Caco-2 (cell line): ENCODE results near the gene FOXN3. TPM values are rescaled to one million over a fixed set of nuclear protein-coding genes. Genes with fewer than 3 reads are reported as not detected.

Experiments used
- BruUV-seq: library from RNA; stranded (reverse); fragments of 400-500 nt; replicated peaks from 2 replicates; lab custom pipeline; 2021; lab: Mats Ljungman, UMichigan
- CTCF ChIA-PET: fragments of 300-600 bp; sonication (Branson Sonifier 250); formaldehyde crosslinking; loops from one replicate; lab custom pipeline; 2022; ENCODE audit warnings: antibody characterized with exemption; lab: Charles Lee
- POLR2A ChIA-PET: fragments of 300-600 bp; sonication (Branson Sonifier 250); formaldehyde crosslinking; loops from one replicate; lab custom pipeline; 2022; ENCODE audit warnings: antibody characterized with exemption; lab: Charles Lee
- DNase-seq, 2 experiments: peaks; one replicate each; pipeline versions ENCODE4 v3.0.0 to v3.0.0-alpha.2; 2020 to 2022
- H3K27me3 ChIP-seq: replicated peaks from 2 replicates; pipeline ENCODE4 v1.6.0; 2011; ENCODE audit warnings: low read length; ENCODE audit not compliant: control insufficient read depth, insufficient read depth
- H3K36me3 ChIP-seq: 2 replicates; pipeline ENCODE4 v1.5.1; 2011; ENCODE audit warnings: low read length; ENCODE audit not compliant: control insufficient read depth, insufficient read depth
- H3K4me1 ChIP-seq: fragments of 250-450 bp; sonication (Bioruptor Pico); 2 replicates; pipeline ENCODE4 v1.5.1; 2020; ENCODE audit warnings: mild to moderate bottlenecking
- H3K4me3 ChIP-seq: 2 replicates; pipeline ENCODE4 v1.5.1; 2011; ENCODE audit warnings: low read depth, mild to moderate bottlenecking, control low read depth, low read length
- H3K9me3 ChIP-seq: fragments of 250-450 bp; sonication (Bioruptor Pico); 2 replicates; pipeline ENCODE4 v1.5.1; 2020; ENCODE audit warnings: mild to moderate bottlenecking, moderate library complexity
- H3K27ac Mint-ChIP-seq: one replicate; pipeline ENCODE4 v1.8.0; 2022; ENCODE audit warnings: mixed read lengths; ENCODE audit not compliant: unreplicated experiment
- H3K27me3 Mint-ChIP-seq: one replicate; pipeline ENCODE4 v1.8.0; 2022; ENCODE audit warnings: mixed read lengths; ENCODE audit not compliant: insufficient read depth, unreplicated experiment
- H3K36me3 Mint-ChIP-seq: one replicate; pipeline ENCODE4 v1.8.0; 2022; ENCODE audit warnings: mild to moderate bottlenecking, mixed read lengths; ENCODE audit not compliant: insufficient read depth, unreplicated experiment
- H3K4me1 Mint-ChIP-seq: one replicate; pipeline ENCODE4 v1.8.0; 2022; ENCODE audit warnings: low read depth, mixed read lengths; ENCODE audit not compliant: unreplicated experiment
- H3K4me3 Mint-ChIP-seq: one replicate; pipeline ENCODE4 v1.8.0; 2022; ENCODE audit warnings: mild to moderate bottlenecking, moderate library complexity, mixed read lengths; ENCODE audit not compliant: unreplicated experiment
- H3K9me3 Mint-ChIP-seq: one replicate; pipeline ENCODE4 v1.8.0; 2022; ENCODE audit warnings: mixed read lengths; ENCODE audit not compliant: unreplicated experiment
- CTCF ChIP-seq, 2 experiments: fragments of 200-600 bp in 1 of 2; IDR thresholded peaks; 1 replicate in 1 of 2; 2 replicates in 1 of 2; pipeline versions ENCODE4 v1.5.1 to v1.8.0; 2011 to 2022; ENCODE audit warnings: antibody characterized with exemption in 1 of 2, control low read depth in 1 of 2, inconsistent platforms in 1 of 2, low read depth in 1 of 2, low read length in 1 of 2, mild to moderate bottlenecking in 1 of 2, moderate library complexity in 1 of 2; ENCODE audit not compliant: insufficient read depth in 1 of 2, severe bottlenecking in 1 of 2, unreplicated experiment in 1 of 2
- intact Hi-C: fragments of 100-400 bp; cut with micrococcal nuclease; formaldehyde crosslinking; loops from one replicate; pipeline ENCODE4 v1.10.0; 2022; ENCODE audit not compliant: unreplicated experiment
- total RNA-seq: library from RNA; stranded (reverse); gene quantifications from 2 replicates; pipeline ENCODE4 v1.2.3, GENCODE V29; 2022

FOXN3 gene
- total RNA-seq, 1 experiment from 2014 or later: 20.6 TPM

DNA sequence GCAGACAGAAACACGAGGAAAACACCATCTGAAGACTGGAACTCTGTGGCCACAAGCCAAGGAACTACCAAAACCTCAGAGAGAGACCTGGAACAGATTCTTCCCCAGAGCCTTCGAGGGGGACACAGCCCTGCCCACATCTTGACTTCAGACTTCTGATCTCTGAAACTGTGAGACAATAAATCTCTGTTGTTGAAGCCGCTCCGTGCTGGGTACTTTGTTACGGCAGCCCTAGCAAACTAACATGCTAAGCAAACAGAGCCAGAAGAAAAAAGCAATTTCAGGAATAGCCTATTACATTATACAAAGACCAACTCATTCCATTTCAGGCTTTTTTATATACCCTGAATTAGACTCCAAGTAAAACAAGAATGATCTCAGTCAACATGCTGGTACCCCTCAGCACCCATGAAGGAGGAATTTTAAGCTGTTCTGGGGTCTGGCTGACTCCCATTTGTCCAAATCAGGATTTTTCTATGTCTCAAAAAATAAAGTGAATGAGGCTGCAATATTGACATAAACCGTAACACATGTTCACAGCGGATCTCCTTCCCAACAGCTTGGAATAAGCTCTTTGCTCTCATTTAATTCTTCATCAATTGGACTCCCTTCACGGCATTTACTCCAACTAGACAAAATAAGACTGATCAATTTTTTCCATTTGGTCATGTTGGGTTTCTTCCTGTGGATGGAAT, 190.1 kb downstream of the FOXN3 start:
- H3K36me3 ChIP-seq: no peaks in the 10 kb centered on the region
- H3K4me3 ChIP-seq: no peak overlapping the region
- intact Hi-C loops: no loop called here
- H3K27me3 ChIP-seq: no peaks in the 10 kb centered on the region
- CTCF ChIA-PET: no interaction called here
- H3K36me3 Mint-ChIP-seq: no peaks in the 10 kb centered on the region
- H3K4me1 ChIP-seq: no peaks in the 10 kb centered on the region
- H3K27ac Mint-ChIP-seq: no peak overlapping the region
- no peak overlapping the region for H3K4me3 Mint-ChIP-seq
- POLR2A ChIA-PET: no interaction called here
- BruUV-seq: no TSS peak
- no peak for DNase-seq
- no peaks in the 10 kb centered on the region for H3K4me1 Mint-ChIP-seq
- no peaks in the 10 kb centered on the region for H3K9me3 Mint-ChIP-seq
- no peaks in the 10 kb centered on the region for H3K9me3 ChIP-seq
- H3K27me3 Mint-ChIP-seq: no peaks in the 10 kb centered on the region
- TF ChIP-seq CTCF (IDR thresholded peaks at IDR 0.05; ENCODE audit: insufficient read depth in 1 of 2, low read depth in 1 of 2, low read length in 1 of 2, severe bottlenecking in 1 of 2, unreplicated experiment in 1 of 2): no peak

DNA sequence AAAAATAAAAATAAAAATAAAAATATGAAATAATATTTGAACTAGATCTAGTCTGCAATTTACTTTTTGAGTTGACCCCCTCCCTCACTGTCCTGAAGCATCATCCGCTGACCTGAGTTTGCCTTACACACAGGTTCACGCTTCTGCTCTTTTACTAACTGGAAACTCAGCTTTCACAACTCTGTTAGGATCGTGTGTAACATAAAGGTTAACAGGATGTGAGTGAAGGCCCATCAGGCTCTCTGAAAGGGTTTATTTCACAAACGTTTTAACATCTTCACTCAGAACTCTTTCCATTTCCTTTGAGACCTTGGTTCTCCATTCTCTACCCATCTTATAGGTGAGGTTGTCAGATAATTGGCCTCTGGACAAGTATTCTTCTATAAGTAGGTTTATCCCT, 191.4 kb downstream of the FOXN3 start:
- no peaks in the 10 kb centered on the region for H3K36me3 Mint-ChIP-seq
- H3K9me3 Mint-ChIP-seq: no peaks in the 10 kb centered on the region
- ChIA-PET CTCF (no interaction called here), POLR2A (no interaction called here)
- no TSS peak for BruUV-seq
- Histone ChIP-seq H3K27me3 (no peaks in the 10 kb centered on the region), H3K4me3 (no peak overlapping the region), H3K36me3 (no peaks in the 10 kb centered on the region), H3K9me3 (no peaks in the 10 kb centered on the region), H3K4me1 (no peaks in the 10 kb centered on the region)
- intact Hi-C loops: no loop called here
- DNase-seq: no peak
- no peaks in the 10 kb centered on the region for H3K27me3 Mint-ChIP-seq
- H3K4me3 Mint-ChIP-seq: no peak overlapping the region
- no peak for TF ChIP-seq CTCF (IDR thresholded peaks at IDR 0.05; ENCODE audit: insufficient read depth in 1 of 2, low read depth in 1 of 2, low read length in 1 of 2, severe bottlenecking in 1 of 2, unreplicated experiment in 1 of 2)
- no peak overlapping the region for H3K27ac Mint-ChIP-seq
- no peaks in the 10 kb centered on the region for H3K4me1 Mint-ChIP-seq

GRCh38 chr14:89221109-89221810, 195.8 kb downstream of the FOXN3 start:
- Mint-ChIP-seq H3K4me1 (no peaks in the 10 kb centered on the region), H3K4me3 (no peak overlapping the region), H3K27ac (no peak overlapping the region), H3K36me3 (peaks cover 7% of the 10 kb centered on the region), H3K27me3 (no peaks in the 10 kb centered on the region), H3K9me3 (no peaks in the 10 kb centered on the region)
- BruUV-seq: no TSS peak
- no peak overlapping the region for H3K4me3 ChIP-seq
- CTCF ChIA-PET: no interaction called here
- POLR2A ChIA-PET: no interaction called here
- no peaks in the 10 kb centered on the region for H3K9me3 ChIP-seq
- no peaks in the 10 kb centered on the region for H3K27me3 ChIP-seq
- no peak for DNase-seq
- no peaks in the 10 kb centered on the region for H3K4me1 ChIP-seq
- TF ChIP-seq CTCF (IDR thresholded peaks at IDR 0.05; ENCODE audit: insufficient read depth in 1 of 2, low read depth in 1 of 2, low read length in 1 of 2, severe bottlenecking in 1 of 2, unreplicated experiment in 1 of 2): no peak
- intact Hi-C loops: no loop called here
- H3K36me3 ChIP-seq: no peaks in the 10 kb centered on the region
